DMS53 treated with DMSO at 0.1 percent for 48 hours (cell line): ENCODE results near the gene PCSK4.

ENCODE experiments used
- DNase-seq: peaks from one replicate; lab custom pipeline; 2025; ENCODE audit not compliant: unreplicated experiment; lab: John Stamatoyannopoulos, UW

PCSK4 gene

GRCh38 chr19:1472231-1473084 lies 17.7 kb downstream of the PCSK4 start:
- no peak for DNase-seq

GRCh38 chr19:1471515-1472160 lies 18.5 kb downstream of the PCSK4 start:
- DNase-seq = no peak

DNA sequence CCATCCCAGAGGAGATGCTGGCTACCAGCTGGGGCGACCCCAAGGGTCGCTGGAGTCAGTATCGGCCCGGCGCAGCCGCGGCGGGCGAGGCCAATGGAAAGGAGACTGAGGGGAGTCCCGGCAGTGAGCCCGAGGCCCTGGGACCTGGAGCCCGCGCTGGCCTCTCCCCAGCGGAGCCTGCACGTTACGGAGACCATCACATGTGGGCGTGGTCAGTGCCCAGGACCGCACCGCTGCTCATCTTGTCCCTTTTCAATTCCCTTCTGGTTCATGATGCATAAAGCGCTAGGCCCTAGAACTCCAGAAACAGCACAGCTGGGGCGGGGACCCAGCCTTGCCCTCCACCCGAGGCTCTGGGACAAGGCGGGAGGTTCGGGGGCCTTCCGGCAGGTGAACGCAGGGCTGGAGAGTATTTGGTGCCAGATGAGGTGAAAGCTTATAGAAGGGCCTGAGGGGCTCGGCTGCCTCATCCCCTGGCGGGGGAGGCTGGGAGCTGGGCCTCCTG lies 19.1 kb downstream of the PCSK4 start:
- DNase-seq = no peak

GRCh38 chr19:1470305-1471009 lies 19.7 kb downstream of the PCSK4 start:
- no peak for DNase-seq

DNA sequence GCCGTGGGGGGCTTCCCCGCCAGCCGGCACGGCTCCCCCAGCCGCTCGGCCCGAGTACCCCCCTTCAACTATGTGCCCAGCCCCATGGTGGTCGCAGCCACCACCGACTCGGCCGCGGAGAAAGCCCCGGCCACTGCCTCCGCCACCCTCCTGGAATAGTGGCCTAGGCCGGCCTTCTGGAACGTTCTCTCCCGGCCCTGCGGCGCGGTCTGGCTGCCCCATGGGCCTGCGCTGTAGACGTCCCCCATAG lies 20.2 kb downstream of the PCSK4 start:
- no peak for DNase-seq

DNA sequence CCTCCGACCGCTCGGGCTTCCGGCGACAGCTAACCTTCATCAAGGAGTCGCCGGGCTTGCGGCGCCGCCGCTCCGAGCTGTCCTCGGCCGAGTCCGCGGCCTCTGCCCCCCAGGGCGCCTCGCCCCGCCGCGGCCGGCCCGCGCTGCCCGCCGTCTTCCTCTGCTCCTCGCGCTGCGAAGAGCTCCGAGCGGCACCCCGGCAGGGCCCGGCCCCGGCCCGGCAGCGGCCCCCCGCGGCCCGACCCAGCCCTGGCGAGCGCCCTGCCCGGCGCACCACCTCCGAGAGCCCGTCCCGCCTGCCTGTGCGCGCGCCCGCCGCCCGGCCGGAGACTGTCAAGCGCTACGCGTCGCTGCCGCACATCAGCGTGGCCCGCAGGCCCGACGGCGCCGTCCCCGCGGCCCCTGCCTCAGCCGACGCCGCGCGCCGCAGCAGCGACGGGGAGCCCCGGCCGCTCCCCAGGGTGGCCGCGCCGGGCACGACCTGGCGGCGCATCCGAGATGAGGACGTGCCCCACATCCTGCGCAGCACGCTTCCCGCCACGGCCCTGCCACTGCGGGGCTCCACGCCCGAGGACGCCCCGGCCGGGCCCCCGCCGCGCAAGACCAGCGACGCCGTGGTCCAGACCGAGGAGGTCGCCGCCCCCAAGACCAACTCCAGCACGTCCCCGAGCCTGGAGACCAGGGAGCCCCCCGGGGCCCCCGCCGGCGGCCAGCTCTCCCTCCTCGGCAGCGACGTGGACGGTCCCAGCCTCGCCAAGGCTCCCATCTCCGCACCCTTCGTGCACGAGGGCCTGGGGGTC lies 20.7 kb downstream of the PCSK4 start:
- no peak for DNase-seq

GRCh38 chr19:1468821-1469254 lies 21.3 kb downstream of the PCSK4 start:
- DNase-seq = no peak

GRCh38 chr19:1468274-1468820 lies 21.8 kb downstream of the PCSK4 start:
- DNase-seq = no peak

DNA sequence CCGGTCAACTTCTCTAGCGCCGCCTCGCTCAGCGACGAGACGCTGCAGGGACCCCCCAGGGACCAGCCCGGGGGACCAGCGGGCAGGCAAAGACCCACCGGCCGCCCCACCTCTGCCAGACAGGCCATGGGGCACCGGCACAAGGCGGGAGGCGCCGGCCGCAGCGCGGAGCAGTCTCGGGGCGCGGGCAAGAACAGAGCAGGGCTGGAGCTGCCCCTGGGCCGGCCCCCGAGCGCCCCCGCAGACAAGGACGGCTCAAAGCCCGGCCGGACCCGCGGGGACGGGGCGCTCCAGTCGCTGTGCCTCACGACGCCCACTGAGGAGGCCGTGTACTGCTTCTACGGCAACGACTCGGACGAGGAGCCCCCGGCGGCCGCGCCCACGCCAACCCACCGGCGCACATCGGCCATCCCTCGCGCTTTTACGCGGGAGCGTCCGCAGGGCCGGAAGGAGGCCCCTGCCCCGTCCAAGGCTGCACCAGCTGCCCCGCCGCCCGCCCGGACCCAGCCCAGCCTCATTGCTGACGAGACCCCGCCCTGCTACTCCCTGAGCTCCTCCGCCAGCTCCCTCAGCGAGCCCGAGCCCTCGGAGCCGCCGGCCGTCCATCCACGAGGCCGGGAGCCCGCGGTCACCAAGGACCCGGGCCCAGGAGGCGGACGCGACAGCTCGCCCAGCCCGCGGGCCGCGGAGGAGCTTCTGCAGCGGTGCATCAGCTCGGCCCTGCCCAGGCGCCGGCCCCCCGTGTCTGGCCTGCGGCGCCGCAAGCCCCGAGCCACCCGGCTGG lies 22.5 kb downstream of the PCSK4 start:
- DNase-seq = no peak

- no peak for DNase-seq
Observed at GRCh38 chr19:1467215-1467489, 23.0 kb downstream of the PCSK4 start.

DNA sequence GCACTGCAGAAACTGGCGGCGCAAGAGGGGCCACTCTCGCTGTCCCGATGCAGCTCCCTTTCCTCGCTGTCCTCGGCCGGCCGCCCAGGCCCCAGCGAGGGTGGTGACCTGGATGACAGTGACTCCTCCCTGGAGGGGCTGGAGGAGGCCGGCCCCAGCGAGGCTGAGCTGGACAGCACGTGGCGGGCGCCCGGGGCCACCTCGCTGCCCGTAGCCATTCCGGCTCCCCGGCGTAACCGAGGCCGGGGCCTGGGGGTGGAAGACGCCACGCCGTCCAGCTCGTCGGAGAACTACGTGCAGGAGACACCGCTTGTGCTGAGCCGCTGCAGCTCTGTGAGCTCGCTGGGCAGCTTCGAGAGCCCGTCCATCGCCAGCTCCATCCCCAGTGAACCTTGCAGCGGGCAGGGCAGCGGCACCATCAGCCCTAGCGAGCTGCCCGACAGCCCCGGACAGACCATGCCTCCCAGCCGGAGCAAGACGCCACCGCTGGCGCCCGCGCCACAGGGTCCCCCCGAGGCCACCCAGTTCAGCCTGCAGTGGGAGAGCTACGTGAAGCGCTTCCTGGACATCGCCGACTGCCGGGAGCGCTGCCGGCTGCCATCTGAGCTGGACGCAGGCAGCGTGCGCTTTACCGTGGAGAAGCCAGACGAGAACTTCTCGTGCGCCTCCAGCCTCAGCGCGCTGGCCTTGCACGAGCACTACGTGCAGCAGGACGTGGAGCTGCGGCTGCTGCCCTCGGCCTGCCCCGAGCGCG lies 23.5 kb downstream of the PCSK4 start:
- no peak for DNase-seq

GRCh38 chr19:1466018-1466460 lies 24.1 kb downstream of the PCSK4 start:
- no peak for DNase-seq

- DNase-seq = peak; percentile 46
Observed at GRCh38 chr19:1465191-1466016, 24.7 kb downstream of the PCSK4 start.

DNA sequence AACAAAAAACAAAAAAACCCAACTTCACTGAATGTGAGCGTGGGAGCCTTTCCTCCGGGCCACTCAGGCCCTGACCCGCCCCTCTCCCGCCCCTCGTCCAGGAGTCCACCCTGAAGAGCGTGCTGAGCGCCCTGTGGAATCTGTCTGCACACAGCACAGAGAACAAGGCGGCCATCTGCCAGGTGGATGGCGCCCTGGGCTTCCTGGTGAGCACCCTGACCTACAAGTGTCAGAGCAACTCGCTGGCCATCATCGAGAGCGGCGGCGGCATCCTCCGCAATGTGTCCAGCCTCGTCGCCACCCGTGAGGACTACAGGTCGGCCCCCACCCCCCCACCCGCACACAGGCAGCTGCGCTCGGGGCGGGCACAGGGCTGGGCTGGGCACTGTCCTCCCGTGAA lies 28.3 kb downstream of the PCSK4 start:
- no peak for DNase-seq

- DNase-seq = no peak
Observed at GRCh38 chr19:1460033-1460995, 29.8 kb downstream of the PCSK4 start.

GRCh38 chr19:1459479-1459878 lies 30.7 kb downstream of the PCSK4 start:
- DNase-seq = no peak

DNA sequence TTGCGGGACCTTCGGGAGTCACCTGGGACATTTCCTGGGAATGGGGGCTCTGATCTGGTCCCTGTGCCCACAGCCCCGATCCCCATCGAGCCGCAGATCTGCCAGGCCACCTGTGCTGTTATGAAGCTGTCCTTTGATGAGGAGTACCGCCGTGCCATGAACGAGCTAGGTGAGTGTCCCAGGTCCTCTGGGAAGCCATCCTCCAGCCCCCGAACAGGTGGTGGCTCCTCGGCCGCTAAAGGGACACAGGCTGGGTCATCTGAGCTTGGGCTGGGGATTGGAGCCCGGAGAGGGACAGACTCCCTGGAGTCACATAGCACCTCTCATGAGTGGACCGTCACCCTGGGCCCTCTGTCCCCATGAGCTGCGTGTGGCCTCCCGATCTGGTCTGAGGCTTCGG lies 32.3 kb downstream of the PCSK4 start:
- DNase-seq = no peak
